SHP77 (cell line): ENCODE results near the gene PDE11A.

Source experiments
- DNase-seq, 2 experiments: peaks; one replicate each; lab custom pipeline; 2025; lab: John Stamatoyannopoulos, UW

Gene PDE11A

GRCh38 chr2:177758591-177759371 is 313.8 kb downstream of the PDE11A start:
- DNase-seq, result peak; percentile 36 to 44

GRCh38 chr2:177756336-177756735 is 316.2 kb downstream of the PDE11A start:
- no peak for DNase-seq

GRCh38 chr2:177754492-177754873 is 318.1 kb downstream of the PDE11A start:
- DNase-seq, result no peak

- DNase-seq, result peak; percentile 80 to 86
Measured at GRCh38 chr2:177753682-177754491, 318.7 kb downstream of the PDE11A start.

- no peak for DNase-seq
Measured at GRCh38 chr2:177748360-177748759, 324.2 kb downstream of the PDE11A start.

GRCh38 chr2:177747384-177747783 is 325.2 kb downstream of the PDE11A start:
- DNase-seq, result no peak

- no peak for DNase-seq
Measured at GRCh38 chr2:177746358-177746757, 326.2 kb downstream of the PDE11A start.

GRCh38 chr2:177745531-177745930 is 327.0 kb downstream of the PDE11A start:
- DNase-seq, result no peak

- no peak for DNase-seq
Measured at GRCh38 chr2:177742851-177743250, 329.7 kb downstream of the PDE11A start.

GRCh38 chr2:177741866-177742265 is 330.7 kb downstream of the PDE11A start:
- no peak for DNase-seq

GRCh38 chr2:177740700-177741099 is 331.9 kb downstream of the PDE11A start:
- no peak for DNase-seq

GRCh38 chr2:177738461-177739235 is 333.9 kb downstream of the PDE11A start:
- no peak for DNase-seq

GRCh38 chr2:177735318-177735803 is 337.2 kb downstream of the PDE11A start:
- DNase-seq, result no peak

GRCh38 chr2:177733322-177733855 is 339.2 kb downstream of the PDE11A start:
- no peak for DNase-seq

GRCh38 chr2:177731384-177731783 is 341.2 kb downstream of the PDE11A start:
- DNase-seq, result no peak

GRCh38 chr2:177730792-177731191 is 341.8 kb downstream of the PDE11A start:
- no peak for DNase-seq

- DNase-seq, result no peak
Measured at GRCh38 chr2:177730363-177730762, 342.2 kb downstream of the PDE11A start.

- DNase-seq, result no peak
Measured at GRCh38 chr2:177728920-177729319, 343.7 kb downstream of the PDE11A start.

- no peak for DNase-seq
Measured at GRCh38 chr2:177728399-177728765, 344.2 kb downstream of the PDE11A start.

GRCh38 chr2:177727577-177728398 is 344.8 kb downstream of the PDE11A start:
- DNase-seq, result no peak

- no peak for DNase-seq
Measured at GRCh38 chr2:177726931-177727348, 345.6 kb downstream of the PDE11A start.
